ENCODE results near the gene ZNF227. TPM values are rescaled to one million over a fixed set of nuclear protein-coding genes. Genes with fewer than 3 reads are reported as not detected.
"Not testable (repeated sequence)": the region's sequence is repeated elsewhere in the genome, so short reads cannot be mapped to it uniquely, and the experiment has no call there.

Gene ZNF227
- polyA plus RNA-seq (2013, experiment 1 of 4), result 21.6 TPM
- 19.5 TPM for polyA plus RNA-seq (2013, experiment 2 of 4)
- 19.0 TPM for polyA plus RNA-seq (2013, experiment 3 of 4)
- polyA plus RNA-seq (2013, experiment 4 of 4), result 21.4 TPM

- H3K9me3 ChIP-seq (ENCODE audit: control insufficient read depth, low read length), result no peaks in the 10 kb centered on the region
- H3K36me3 ChIP-seq (ENCODE audit: control insufficient read depth, insufficient read depth, low read length), result peaks cover 7% of the 10 kb centered on the region
- H3K4me3 ChIP-seq (ENCODE audit: insufficient read depth, low read depth, low read length), result peak within 1 kb of the TSS; percentile 84
- 0% methylated on average over 36 to 37 of the region's 37 CpGs for WGBS, 2 experiments
- H3K27ac ChIP-seq (ENCODE audit: insufficient read depth, low read depth, low read length, poor library complexity, severe bottlenecking), result peak within 1 kb of the TSS; percentile 70
- no peaks in the 10 kb centered on the region for H3K4me1 ChIP-seq (ENCODE audit: control insufficient read depth, insufficient read depth, low read length)
- H3K27me3 ChIP-seq (ENCODE audit: control insufficient read depth, insufficient read depth, low read length, poor library complexity, severe bottlenecking), result no peaks in the 10 kb centered on the region
Measured at GRCh38 chr19:44212250-44212865, at the start of gene ZNF227. Gene ZNF227, plus strand, starts transcription at chr19:44212532. Its CDS starts 5,261 bp downstream, at chr19:44217793.

GRCh38 chr19:44163789-44164188 is 48.5 kb upstream of the ZNF227 start:
- Histone ChIP-seq H3K4me3 (ENCODE audit: insufficient read depth, low read depth, low read length) (no peak overlapping the region), H3K36me3 (ENCODE audit: control insufficient read depth, insufficient read depth, low read length) (peaks cover 5% of the 10 kb centered on the region), H3K27ac (ENCODE audit: insufficient read depth, low read depth, low read length, poor library complexity, severe bottlenecking) (no peak overlapping the region), H3K27me3 (ENCODE audit: control insufficient read depth, insufficient read depth, low read length, poor library complexity, severe bottlenecking) (no peaks in the 10 kb centered on the region), H3K4me1 (ENCODE audit: control insufficient read depth, insufficient read depth, low read length) (peaks cover 8% of the 10 kb centered on the region), H3K9me3 (ENCODE audit: control insufficient read depth, low read length) (no peaks in the 10 kb centered on the region)
- 91 to 94% methylated on average over 2 of the region's 2 CpGs for WGBS, 2 experiments

GRCh38 chr19:44164327-44164672 is 48.0 kb upstream of the ZNF227 start:
- Histone ChIP-seq H3K36me3 (ENCODE audit: control insufficient read depth, insufficient read depth, low read length) (peaks cover 6% of the 10 kb centered on the region), H3K4me3 (ENCODE audit: insufficient read depth, low read depth, low read length) (peak overlapping the region; percentile 75), H3K27ac (ENCODE audit: insufficient read depth, low read depth, low read length, poor library complexity, severe bottlenecking) (no peak overlapping the region), H3K27me3 (ENCODE audit: control insufficient read depth, insufficient read depth, low read length, poor library complexity, severe bottlenecking) (no peaks in the 10 kb centered on the region), H3K4me1 (ENCODE audit: control insufficient read depth, insufficient read depth, low read length) (peaks cover 8% of the 10 kb centered on the region), H3K9me3 (ENCODE audit: control insufficient read depth, low read length) (no peaks in the 10 kb centered on the region)
- WGBS, 2 experiments, result 83 to 91% methylated on average over 2 to 3 of the region's 3 CpGs

GRCh38 chr19:44164673-44165512 is 47.4 kb upstream of the ZNF227 start, which contains the start of gene ZNF226:
Gene ZNF226, plus strand, starts transcription at chr19:44165100. Its CDS starts 4,981 bp downstream, at chr19:44170081.
- peak within 1 kb of the TSS; percentile 68 for H3K27ac ChIP-seq (ENCODE audit: insufficient read depth, low read depth, low read length, poor library complexity, severe bottlenecking)
- peaks cover 11% of the 10 kb centered on the region for H3K36me3 ChIP-seq (ENCODE audit: control insufficient read depth, insufficient read depth, low read length)
- 1 to 2% methylated on average over 29 to 30 of the region's 32 CpGs for WGBS, 2 experiments
- no peaks in the 10 kb centered on the region for H3K9me3 ChIP-seq (ENCODE audit: control insufficient read depth, low read length)
- peaks cover 8% of the 10 kb centered on the region for H3K4me1 ChIP-seq (ENCODE audit: control insufficient read depth, insufficient read depth, low read length)
- H3K27me3 ChIP-seq (ENCODE audit: control insufficient read depth, insufficient read depth, low read length, poor library complexity, severe bottlenecking), result no peaks in the 10 kb centered on the region
- H3K4me3 ChIP-seq (ENCODE audit: insufficient read depth, low read depth, low read length), result peak within 1 kb of the TSS; percentile 75

- H3K9me3 ChIP-seq (ENCODE audit: control insufficient read depth, low read length); H3K4me1 ChIP-seq (ENCODE audit: control insufficient read depth, insufficient read depth, low read length); H3K27ac ChIP-seq (ENCODE audit: insufficient read depth, low read depth, low read length, poor library complexity, severe bottlenecking); H3K27me3 ChIP-seq (ENCODE audit: control insufficient read depth, insufficient read depth, low read length, poor library complexity, severe bottlenecking); H3K4me3 ChIP-seq (ENCODE audit: insufficient read depth, low read depth, low read length): not testable (repeated sequence)
- WGBS, 2 experiments, result 93 to 98% methylated on average over 4 to 6 of the region's 6 CpGs
- H3K36me3 ChIP-seq (ENCODE audit: control insufficient read depth, insufficient read depth, low read length), result peaks cover 60% of the 10 kb centered on the region
Measured at GRCh38 chr19:44170660-44171059, 41.7 kb upstream of the ZNF227 start.

DNA sequence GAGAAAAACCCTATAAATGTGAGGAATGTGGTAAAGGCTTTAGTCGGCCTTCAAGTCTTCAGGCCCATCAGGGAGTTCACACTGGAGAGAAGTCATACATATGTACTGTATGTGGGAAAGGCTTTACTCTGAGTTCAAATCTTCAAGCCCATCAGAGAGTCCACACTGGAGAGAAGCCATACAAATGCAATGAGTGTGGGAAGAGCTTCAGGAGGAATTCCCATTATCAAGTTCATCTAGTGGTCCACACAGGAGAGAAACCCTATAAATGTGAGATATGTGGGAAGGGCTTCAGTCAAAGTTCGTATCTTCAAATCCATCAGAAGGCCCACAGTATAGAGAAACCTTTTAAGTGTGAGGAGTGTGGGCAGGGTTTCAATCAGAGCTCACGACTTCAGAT is 35.7 kb upstream of the ZNF227 start:
- H3K4me3 ChIP-seq (ENCODE audit: insufficient read depth, low read depth, low read length), result no peak overlapping the region
- H3K36me3 ChIP-seq (ENCODE audit: control insufficient read depth, insufficient read depth, low read length), result peaks cover 58% of the 10 kb centered on the region
- H3K27me3 ChIP-seq (ENCODE audit: control insufficient read depth, insufficient read depth, low read length, poor library complexity, severe bottlenecking), result no peaks in the 10 kb centered on the region
- no peak overlapping the region for H3K27ac ChIP-seq (ENCODE audit: insufficient read depth, low read depth, low read length, poor library complexity, severe bottlenecking)
- 94% methylated on average over 3 of the region's 3 CpGs for WGBS, 2 experiments
- peaks cover 10% of the 10 kb centered on the region for H3K9me3 ChIP-seq (ENCODE audit: control insufficient read depth, low read length)
- no peaks in the 10 kb centered on the region for H3K4me1 ChIP-seq (ENCODE audit: control insufficient read depth, insufficient read depth, low read length)

DNA sequence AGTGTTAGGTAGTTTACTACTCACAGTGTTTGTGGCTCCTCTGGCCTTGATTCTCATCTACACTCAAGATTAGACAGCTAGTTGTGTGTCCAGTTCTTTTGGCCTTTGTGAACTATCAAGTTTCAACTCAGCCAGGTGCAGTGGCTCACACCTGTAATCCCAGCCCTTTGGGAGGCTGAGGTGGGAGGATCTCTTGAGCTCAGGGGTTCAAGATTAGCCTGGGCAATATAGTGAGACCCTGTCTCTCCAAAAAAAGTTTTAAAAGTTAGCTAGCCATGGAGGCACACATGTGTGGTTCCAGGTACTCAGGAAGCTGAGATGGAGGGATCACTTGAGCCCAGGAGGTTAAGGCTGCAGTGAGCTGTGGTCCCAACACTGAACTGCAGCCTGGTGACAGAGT is 31.4 kb upstream of the ZNF227 start:
- H3K9me3 ChIP-seq (ENCODE audit: control insufficient read depth, low read length), result peaks cover 3% of the 10 kb centered on the region
- no peak overlapping the region for H3K27ac ChIP-seq (ENCODE audit: insufficient read depth, low read depth, low read length, poor library complexity, severe bottlenecking)
- H3K4me1 ChIP-seq (ENCODE audit: control insufficient read depth, insufficient read depth, low read length), result no peaks in the 10 kb centered on the region
- no peak overlapping the region for H3K4me3 ChIP-seq (ENCODE audit: insufficient read depth, low read depth, low read length)
- no peaks in the 10 kb centered on the region for H3K27me3 ChIP-seq (ENCODE audit: control insufficient read depth, insufficient read depth, low read length, poor library complexity, severe bottlenecking)
- peaks cover 15% of the 10 kb centered on the region for H3K36me3 ChIP-seq (ENCODE audit: control insufficient read depth, insufficient read depth, low read length)

DNA sequence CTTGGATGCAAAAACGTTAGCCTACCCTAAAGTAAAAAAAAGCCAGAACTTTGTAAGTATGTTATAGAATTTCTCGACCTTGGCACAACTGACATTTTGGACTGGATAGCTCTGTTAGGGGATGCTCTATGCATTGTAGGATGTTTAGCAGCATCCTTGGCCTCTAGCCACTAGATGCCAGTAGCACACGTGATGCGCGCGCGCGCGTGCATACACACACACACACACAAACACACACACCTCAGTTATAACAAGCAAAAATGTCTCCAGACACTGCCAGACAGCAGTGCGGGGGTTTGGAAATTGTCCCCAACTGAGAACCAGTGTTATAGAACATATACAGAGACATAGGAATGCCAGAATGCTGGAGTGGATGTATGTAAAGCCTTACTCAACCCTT is 30.2 kb upstream of the ZNF227 start:
- WGBS, 2 experiments, result 88 to 90% methylated on average over 10 of the region's 10 CpGs
- H3K27ac ChIP-seq (ENCODE audit: insufficient read depth, low read depth, low read length, poor library complexity, severe bottlenecking), result no peak overlapping the region
- no peaks in the 10 kb centered on the region for H3K27me3 ChIP-seq (ENCODE audit: control insufficient read depth, insufficient read depth, low read length, poor library complexity, severe bottlenecking)
- H3K36me3 ChIP-seq (ENCODE audit: control insufficient read depth, insufficient read depth, low read length), result peaks cover 3% of the 10 kb centered on the region
- no peaks in the 10 kb centered on the region for H3K4me1 ChIP-seq (ENCODE audit: control insufficient read depth, insufficient read depth, low read length)
- H3K4me3 ChIP-seq (ENCODE audit: insufficient read depth, low read depth, low read length), result no peak overlapping the region
- peaks cover 2% of the 10 kb centered on the region for H3K9me3 ChIP-seq (ENCODE audit: control insufficient read depth, low read length)

- no peak overlapping the region for H3K27ac ChIP-seq (ENCODE audit: insufficient read depth, low read depth, low read length, poor library complexity, severe bottlenecking)
- no peaks in the 10 kb centered on the region for H3K36me3 ChIP-seq (ENCODE audit: control insufficient read depth, insufficient read depth, low read length)
- H3K9me3 ChIP-seq (ENCODE audit: control insufficient read depth, low read length), result no peaks in the 10 kb centered on the region
- H3K4me1 ChIP-seq (ENCODE audit: control insufficient read depth, insufficient read depth, low read length), result no peaks in the 10 kb centered on the region
- H3K4me3 ChIP-seq (ENCODE audit: insufficient read depth, low read depth, low read length), result no peak overlapping the region
- no peaks in the 10 kb centered on the region for H3K27me3 ChIP-seq (ENCODE audit: control insufficient read depth, insufficient read depth, low read length, poor library complexity, severe bottlenecking)
- WGBS, 2 experiments, result 93 to 99% methylated on average over 6 of the region's 6 CpGs
Measured at GRCh38 chr19:44190020-44190419, 22.3 kb upstream of the ZNF227 start.

DNA sequence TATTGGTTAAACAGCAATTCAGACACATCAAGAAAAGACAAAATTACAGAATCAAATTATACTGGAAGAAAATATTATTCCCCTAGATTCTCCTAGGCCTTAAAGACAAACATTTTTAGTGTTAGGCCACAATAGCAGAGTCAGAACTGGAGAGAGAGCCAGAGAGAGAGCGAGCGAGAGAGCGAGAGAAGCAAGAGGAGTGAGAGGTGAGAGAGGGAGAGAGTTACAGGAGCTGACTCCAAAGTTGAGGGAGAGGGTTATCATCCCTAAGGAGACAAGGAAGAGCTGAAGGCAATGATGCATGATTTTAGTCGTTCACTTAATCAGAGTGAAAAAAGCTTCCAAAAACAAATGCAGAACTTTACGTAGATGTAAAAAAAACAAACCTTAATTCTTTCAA is 20.2 kb upstream of the ZNF227 start:
- H3K4me3 ChIP-seq (ENCODE audit: insufficient read depth, low read depth, low read length), result no peak overlapping the region
- no peaks in the 10 kb centered on the region for H3K9me3 ChIP-seq (ENCODE audit: control insufficient read depth, low read length)
- WGBS, 2 experiments, result 88 to 93% methylated on average over 5 of the region's 5 CpGs
- no peaks in the 10 kb centered on the region for H3K36me3 ChIP-seq (ENCODE audit: control insufficient read depth, insufficient read depth, low read length)
- H3K27ac ChIP-seq (ENCODE audit: insufficient read depth, low read depth, low read length, poor library complexity, severe bottlenecking), result no peak overlapping the region
- no peaks in the 10 kb centered on the region for H3K27me3 ChIP-seq (ENCODE audit: control insufficient read depth, insufficient read depth, low read length, poor library complexity, severe bottlenecking)
- H3K4me1 ChIP-seq (ENCODE audit: control insufficient read depth, insufficient read depth, low read length), result no peaks in the 10 kb centered on the region

Measured in ectodermal cell (in vitro differentiated cells).